SHP77 (cell line): ENCODE measurements around the gene PMM2.
"Not testable (repeated sequence)": the region's sequence is repeated elsewhere in the genome, so short reads cannot be mapped to it uniquely, and the experiment has no call there.

ENCODE experiments used
- DNase-seq, 2 experiments: peaks; one replicate each; lab custom pipeline; 2025; lab: John Stamatoyannopoulos, UW

Gene PMM2

GRCh38 chr16:8797364-8798173 is at the start of gene PMM2, which contains the start of gene TMEM186:
PMM2 (plus strand) TSS chr16:8797839; CDS start chr16:8797883, 44 bp downstream.
TMEM186 (minus strand) TSS chr16:8797639; CDS start chr16:8797614, 25 bp downstream.
- DNase-seq: peak; percentile 95 to 97

GRCh38 chr16:8748944-8749343 is 48.7 kb upstream of the PMM2 start:
- DNase-seq: not testable (repeated sequence)

DNA sequence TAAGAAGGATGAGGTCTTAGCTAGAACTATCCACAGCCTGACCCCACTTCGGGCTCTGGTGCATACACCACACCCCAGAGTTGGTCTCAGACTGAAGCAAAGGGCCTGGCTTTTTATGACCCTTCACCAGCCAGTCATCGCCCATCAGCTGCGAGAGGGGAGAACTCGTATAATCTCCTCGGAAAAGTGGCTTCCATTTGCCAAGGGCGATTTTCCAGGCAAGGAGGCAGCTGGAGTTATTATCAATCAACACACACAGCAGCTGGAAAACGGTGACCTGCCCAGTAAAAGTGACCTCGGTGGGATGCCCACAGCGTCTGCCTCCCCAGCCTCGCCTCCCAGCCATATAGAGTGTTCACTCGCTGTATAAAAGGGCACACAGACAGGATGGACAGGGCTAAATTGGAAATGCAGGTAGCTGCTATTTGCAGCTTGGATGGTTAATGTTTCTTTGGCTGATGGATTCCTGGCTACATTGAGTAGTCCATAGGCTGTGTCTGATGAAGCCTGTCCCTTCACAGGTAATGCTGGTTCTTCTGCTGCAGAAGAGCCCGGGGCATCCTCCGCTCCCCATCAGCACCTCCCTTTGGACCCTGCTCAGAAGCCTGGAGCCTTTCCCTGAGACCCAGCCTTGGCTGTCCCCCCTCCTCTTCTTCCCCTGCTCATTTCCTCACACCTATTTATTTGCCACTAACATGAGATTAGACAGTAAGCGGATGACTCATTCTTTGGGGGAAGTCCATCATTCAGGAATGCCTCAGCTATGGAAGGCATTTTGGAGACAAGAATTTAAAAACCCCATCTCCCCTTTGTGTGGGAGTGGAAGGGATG is 45.9 kb upstream of the PMM2 start:
- no peak for DNase-seq

GRCh38 chr16:8752706-8753105 is 44.9 kb upstream of the PMM2 start:
- no peak for DNase-seq

GRCh38 chr16:8753416-8754054 is 44.1 kb upstream of the PMM2 start:
- DNase-seq: no peak

- peak in 1 of 2 experiments; percentile 19 for DNase-seq
Observed at GRCh38 chr16:8756755-8757154, 40.9 kb upstream of the PMM2 start.

GRCh38 chr16:8758022-8758421 is 39.6 kb upstream of the PMM2 start:
- no peak for DNase-seq

DNA sequence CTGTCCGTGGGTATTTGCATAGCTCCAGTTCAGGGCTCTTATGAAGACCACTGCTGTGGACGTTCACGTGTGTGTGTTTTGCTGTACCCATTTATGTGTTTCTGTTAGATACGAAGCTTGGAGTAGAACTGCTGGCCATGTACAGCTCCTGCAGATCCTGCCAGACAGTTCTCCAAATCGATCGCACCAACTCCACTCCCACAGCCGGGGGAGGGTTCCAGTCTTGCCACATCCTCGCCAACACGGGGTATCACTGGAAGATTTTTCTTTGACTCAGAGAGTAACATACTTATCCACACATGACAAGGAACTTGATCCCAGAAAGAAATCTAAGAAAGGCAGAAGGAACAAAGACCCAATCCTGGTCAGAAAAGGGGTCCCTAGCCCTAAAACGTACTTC is 37.6 kb upstream of the PMM2 start:
- DNase-seq: no peak

DNA sequence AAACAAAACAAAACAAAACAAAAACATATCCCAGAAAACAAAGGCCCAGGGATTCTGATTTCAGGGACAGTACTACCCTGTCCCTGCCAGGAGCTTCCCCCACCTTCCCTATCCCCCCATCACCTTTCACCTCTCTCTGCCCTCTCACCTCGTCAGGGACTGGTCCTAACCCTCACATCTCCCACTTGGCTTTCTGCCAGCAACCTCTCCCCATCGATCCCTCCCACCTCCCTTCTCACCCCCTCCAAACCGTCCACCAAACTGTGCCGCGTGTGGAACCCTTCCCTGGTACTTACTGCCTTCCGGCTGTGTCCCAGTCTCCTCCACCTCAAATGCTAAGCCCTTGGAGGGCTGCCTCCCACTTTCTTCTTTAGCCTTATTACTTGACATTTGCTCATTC is 36.6 kb upstream of the PMM2 start:
- DNase-seq: no peak

DNA sequence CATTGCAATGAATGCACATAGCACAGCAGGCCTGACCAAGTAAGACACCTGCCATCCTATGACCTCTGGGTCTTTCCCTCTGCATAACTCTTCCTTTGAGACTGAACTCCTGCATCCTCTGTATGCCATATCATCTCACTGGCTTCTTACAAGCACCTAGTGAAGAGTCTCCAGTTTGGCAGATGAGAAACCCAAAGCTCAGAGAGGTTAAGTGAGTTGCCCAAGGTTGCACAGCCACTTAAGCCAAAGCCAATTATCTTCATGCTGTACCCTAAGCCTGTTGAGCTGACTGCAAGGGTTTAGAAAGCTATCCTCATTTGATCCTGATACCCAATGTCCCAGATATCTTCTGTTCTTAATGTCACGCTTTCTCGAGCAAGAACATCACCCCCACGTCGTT is 35.4 kb upstream of the PMM2 start:
- no peak for DNase-seq

GRCh38 chr16:8763083-8763482 is 34.6 kb upstream of the PMM2 start:
- DNase-seq: no peak

DNA sequence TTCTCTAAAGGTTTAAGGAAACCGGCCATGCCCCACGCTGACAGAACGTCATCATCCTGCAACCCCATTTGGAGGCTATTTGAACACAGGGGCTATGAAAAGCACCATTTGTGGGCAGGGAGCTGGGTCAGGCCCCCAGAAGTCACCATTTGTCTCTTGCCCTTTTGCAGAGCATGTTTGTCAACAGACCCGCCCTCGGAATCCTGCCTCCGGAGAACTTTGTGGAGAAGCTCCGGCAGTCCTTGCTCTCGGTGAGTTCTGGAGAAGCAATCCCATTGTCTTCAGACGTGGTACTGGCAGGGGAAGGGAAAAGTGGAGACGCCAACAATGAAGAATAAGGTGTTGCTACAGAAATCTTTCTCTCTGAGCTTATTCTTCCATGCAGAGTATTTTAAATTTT is 33.7 kb upstream of the PMM2 start:
- no peak for DNase-seq

GRCh38 chr16:8764525-8765250 is 33.0 kb upstream of the PMM2 start:
- DNase-seq: no peak

DNA sequence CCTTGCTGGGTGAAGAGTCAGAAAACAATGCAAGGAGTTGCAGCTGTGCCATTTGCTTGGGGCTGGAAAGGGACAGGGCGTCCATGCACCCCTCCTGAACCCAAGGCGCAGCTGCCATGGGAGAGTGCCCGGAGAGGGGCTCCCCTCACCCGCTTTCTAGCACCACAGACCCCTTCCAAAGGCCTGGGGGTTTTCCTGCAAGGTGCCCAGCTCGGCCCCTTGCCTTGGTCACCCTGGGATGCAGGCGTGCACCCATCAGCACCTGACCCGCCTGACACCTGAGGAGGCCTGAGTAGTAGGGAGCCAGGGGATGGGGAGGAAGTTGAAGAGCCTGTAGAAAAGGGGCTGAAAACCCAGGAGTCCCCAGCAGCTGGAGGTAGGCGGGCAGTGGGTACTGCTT is 30.5 kb upstream of the PMM2 start:
- DNase-seq: no peak

DNA sequence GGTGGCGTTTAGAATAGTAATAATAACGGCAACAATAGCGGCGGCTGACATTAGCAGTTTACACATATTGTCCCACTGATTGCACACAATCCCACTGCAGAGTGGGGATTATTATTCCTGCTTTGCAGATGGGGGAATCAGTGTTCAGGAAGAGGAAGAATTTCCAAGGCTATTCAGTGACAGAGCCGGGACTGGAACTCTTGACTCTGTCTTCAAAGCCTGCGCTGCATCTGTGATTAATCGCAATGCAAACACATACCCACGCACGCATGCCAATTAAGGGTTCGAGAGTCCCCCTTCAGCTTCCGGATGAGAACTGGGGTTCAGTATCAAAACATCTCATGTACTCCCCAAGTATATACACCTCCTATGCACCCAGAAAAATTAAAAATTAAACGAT is 29.4 kb upstream of the PMM2 start:
- no peak for DNase-seq

DNA sequence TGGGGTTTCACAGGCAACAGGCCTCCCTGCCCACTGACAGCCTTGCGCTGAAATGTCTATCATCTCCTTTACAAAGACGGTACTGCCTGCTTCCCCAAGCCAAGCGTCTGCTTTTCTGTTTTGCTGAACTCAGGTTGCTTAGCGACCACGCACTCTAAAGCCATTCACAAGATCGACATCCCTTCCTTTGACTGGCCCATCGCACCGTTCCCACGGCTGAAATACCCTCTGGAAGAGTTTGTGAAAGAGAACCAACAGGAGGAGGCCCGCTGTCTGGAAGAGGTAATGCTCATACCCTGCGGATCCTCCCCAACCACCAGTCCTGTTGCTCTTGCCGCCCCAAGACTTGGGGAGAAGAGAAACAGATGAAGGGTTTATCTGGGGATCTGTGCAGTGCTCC is 28.9 kb upstream of the PMM2 start:
- DNase-seq: no peak

DNA sequence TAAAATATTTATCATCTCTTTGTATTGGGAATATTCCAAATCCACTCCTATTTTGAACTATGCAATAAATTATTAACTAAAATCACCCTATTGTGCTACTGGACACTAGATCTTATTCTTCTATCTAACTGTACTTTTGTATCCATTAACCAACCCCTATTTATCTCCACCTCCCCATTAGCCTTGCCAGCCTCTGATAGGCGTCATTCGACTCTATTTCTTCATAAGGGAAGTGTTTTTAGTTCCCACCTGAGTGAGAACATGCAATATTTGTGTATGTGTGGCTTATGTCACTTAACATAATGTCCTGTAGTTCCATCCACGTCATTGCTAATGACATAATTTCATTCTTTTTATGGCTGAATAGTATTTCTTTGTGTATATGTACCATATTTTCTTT is 24.1 kb upstream of the PMM2 start:
- DNase-seq: no peak

DNA sequence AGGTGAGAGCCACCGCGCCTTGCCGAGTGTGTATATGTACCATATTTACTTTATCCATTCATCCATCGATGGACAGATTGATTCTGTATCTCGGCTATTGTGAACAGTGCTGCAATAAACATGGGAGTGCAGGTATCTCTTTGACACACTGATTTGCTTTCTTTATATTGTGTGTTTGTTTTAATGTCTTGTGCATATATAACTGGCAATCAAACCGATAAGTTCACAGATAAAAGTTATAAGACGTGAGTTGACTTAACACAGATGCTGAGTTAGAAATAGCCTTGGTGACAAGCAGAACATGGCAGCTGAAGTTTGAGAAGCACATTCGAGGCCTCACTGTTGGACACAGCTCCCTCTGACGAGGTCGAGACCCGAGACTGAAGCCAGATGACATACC is 23.4 kb upstream of the PMM2 start:
- DNase-seq: no peak

DNA sequence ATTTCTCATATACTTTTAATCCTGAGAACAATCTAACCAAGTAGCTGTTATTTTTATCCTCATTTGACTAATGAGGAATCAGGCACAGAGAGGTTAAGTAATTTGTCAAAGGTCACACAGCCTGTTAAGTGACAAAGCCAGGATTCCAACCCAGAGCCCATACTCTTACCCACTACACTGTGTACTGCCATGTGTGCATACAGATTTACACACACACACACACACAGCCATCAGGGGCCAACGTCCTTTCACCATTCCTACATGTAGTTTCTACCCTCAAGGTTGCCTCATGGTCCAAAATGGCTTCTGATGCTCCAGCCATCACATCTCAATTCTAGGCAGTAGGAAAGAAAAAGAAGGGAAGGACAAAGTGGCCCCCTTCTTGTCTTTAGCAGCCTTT is 22.3 kb upstream of the PMM2 start:
- no peak for DNase-seq

DNA sequence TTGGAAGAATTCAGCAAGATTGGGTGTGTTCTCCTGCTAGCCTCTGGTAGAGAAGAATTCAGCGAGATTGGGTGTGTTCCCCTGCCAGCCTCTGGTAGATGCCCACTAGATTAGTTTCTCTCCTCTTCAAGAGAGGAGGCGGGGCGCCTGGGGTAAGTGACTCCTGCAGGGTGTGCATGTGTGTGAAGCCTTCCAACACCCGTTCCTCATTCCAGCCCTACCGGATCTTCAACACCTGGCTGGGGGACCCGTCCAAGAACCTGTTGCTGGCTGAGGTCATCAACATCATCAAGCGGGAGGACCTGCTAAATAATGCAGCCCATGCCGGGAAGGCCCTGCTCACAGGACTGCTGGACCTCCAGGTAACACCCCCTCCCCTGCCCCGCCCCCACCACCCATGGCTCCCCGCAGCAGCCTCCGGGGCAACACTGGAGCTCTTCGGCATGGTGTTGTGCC is 21.5 kb upstream of the PMM2 start:
- DNase-seq: no peak

- DNase-seq: no peak
Observed at GRCh38 chr16:8777217-8777616, 20.4 kb upstream of the PMM2 start.

DNA sequence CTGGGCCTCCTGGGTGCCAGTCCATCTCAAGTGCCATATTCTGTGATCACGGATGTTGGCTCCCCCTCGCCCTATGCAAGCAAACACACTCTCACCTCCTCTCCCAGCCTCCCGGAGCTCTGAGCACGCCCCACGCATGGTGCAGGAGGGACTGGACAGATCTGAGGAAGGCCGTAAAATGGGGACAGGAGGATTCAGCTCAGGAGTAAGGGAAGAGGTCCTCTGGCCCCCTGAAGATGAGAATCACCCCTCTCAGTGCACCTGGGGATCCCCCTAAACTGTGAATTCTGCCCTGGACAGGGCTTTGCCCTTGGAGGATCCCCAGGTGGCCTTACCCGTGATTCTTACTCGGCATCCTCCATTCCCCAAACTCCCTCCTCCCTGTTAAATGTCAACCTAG is 15.8 kb upstream of the PMM2 start:
- no peak for DNase-seq
